Fibroblast of lung (primary cell): Measurements from ENCODE around the gene PPP1R1B.
A peak's percentile ranks its signal among the peaks of the same experiment; 100 is the strongest.

Experiments used
- CTCF ChIP-seq, 2 donors: IDR thresholded peaks in 1 of 2; conservative IDR thresholded peaks in 1 of 2; 1 replicate in 1 of 2; 2 replicates in 1 of 2; pipeline ENCODE4 v1.5.1; 2011 to 2012; ENCODE audit warnings: low read length in 2 of 2, control low read depth in 1 of 2, inconsistent platforms in 1 of 2, low read depth in 1 of 2, mild to moderate bottlenecking in 1 of 2
- EZH2 ChIP-seq: IDR thresholded peaks from 2 replicates; pipeline ENCODE4 v1.5.1; 2012; ENCODE audit warnings: low read length, control low read depth, mild to moderate bottlenecking; ENCODE audit errors: missing control alignments

GRCh38 chr17:39621523-39622379 is 5.0 kb upstream of the PPP1R1B start:
- TF ChIP-seq CTCF (conservative IDR thresholded peaks at IDR 0.05 in 1 of 2, IDR thresholded peaks at IDR 0.05 in 1 of 2; ENCODE audit: low read depth in 1 of 2, low read length in 2 of 2), result peak; percentile 100
- TF ChIP-seq EZH2, result peak; percentile 58
